ENCODE data around the gene FARP1.

DNA sequence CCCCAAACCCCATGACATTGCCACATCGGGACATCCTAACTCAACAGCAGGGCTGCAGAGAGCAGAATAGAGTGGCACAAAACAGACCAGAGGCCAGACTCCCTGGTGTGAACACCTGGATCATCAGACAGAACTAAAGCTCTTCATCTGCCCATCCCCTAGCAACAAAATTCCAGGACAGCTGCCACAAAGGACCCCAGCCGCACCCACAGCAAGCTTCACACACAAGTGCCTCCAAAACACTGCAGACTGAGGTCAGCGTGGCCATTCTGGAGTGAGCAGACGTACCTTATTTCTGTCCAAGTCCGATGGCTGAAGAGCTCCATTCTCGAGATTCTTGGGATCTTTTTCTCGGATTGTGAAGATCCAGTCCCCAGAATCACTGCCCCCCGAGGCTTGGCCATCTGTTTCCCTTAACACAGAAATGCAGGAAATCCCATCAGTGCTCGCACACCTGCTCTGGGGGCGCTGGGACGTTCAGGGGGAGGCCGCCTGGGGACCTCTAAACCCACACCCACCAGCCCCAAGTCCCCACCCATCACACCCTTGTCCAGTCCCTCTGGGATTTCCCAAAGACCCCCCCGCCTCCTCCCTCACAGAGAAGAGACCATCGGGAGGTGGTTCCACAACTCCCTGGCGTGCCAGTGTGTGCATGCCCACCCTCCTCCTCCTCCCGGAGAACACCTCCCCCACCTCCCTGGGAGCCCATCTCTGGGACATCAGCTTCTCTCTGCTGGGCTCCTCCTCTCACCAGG lies 318.8 kb downstream of the FARP1 start:
- TF ChIP-seq, protein P1, sequence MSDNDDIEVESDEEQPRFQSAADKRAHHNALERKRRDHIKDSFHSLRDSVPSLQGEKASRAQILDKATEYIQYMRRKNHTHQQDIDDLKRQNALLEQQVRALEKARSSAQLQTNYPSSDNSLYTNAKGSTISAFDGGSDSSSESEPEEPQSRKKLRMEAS (IDR thresholded peaks at IDR 0.05) = no peak
- TF ChIP-seq NRF1 (IDR thresholded peaks at IDR 0.05; ENCODE audit: low read depth, low read length) (no peak), HDAC6 (IDR thresholded peaks at IDR 0.05; ENCODE audit: low read depth, low read length) (no peak), POLR2A (IDR thresholded peaks at IDR 0.05; ENCODE audit: control extremely low read depth in 1 of 2, low read depth in 2 of 2, low read length in 2 of 2) (no peak), POLR2AphosphoS5 (IDR thresholded peaks at IDR 0.05; ENCODE audit: low read depth, low read length) (no peak)
- TF ChIP-seq, protein P2, sequence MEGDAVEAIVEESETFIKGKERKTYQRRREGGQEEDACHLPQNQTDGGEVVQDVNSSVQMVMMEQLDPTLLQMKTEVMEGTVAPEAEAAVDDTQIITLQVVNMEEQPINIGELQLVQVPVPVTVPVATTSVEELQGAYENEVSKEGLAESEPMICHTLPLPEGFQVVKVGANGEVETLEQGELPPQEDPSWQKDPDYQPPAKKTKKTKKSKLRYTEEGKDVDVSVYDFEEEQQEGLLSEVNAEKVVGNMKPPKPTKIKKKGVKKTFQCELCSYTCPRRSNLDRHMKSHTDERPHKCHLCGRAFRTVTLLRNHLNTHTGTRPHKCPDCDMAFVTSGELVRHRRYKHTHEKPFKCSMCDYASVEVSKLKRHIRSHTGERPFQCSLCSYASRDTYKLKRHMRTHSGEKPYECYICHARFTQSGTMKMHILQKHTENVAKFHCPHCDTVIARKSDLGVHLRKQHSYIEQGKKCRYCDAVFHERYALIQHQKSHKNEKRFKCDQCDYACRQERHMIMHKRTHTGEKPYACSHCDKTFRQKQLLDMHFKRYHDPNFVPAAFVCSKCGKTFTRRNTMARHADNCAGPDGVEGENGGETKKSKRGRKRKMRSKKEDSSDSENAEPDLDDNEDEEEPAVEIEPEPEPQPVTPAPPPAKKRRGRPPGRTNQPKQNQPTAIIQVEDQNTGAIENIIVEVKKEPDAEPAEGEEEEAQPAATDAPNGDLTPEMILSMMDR (IDR thresholded peaks at IDR 0.05; ENCODE audit: control extremely low read depth in 1 of 3, insufficient read depth in 1 of 3, low read depth in 1 of 3, low read length in 3 of 3) = no peak

Data from H1 (cell line).